KOPT-K1 (cell line): ENCODE results near the gene UBE2V1.
"Not testable (repeated sequence)": the region's sequence is repeated elsewhere in the genome, so short reads cannot be mapped to it uniquely, and the experiment has no call there.

Source experiments
- H3K27ac ChIP-seq: fragments of 200-600 bp; sonication (generic); 2 replicates; pipeline ENCODE4 v1.5.1; 2016; ENCODE audit warnings: antibody characterized with exemption, mild to moderate bottlenecking, low read depth, low read length; ENCODE audit not compliant: poor library complexity, severe bottlenecking
- H3K36me3 ChIP-seq: fragments of 200-600 bp; sonication (generic); 2 replicates; pipeline ENCODE4 v1.5.1; 2017; ENCODE audit warnings: antibody characterized with exemption, mild to moderate bottlenecking, low read length, moderate library complexity; ENCODE audit not compliant: insufficient read depth
- H3K9me3 ChIP-seq: fragments of 200-600 bp; sonication (generic); 2 replicates; pipeline ENCODE4 v1.5.1; 2017; ENCODE audit warnings: antibody characterized with exemption, low read length, mild to moderate bottlenecking; ENCODE audit not compliant: insufficient read depth, poor library complexity, severe bottlenecking

UBE2V1 gene

DNA sequence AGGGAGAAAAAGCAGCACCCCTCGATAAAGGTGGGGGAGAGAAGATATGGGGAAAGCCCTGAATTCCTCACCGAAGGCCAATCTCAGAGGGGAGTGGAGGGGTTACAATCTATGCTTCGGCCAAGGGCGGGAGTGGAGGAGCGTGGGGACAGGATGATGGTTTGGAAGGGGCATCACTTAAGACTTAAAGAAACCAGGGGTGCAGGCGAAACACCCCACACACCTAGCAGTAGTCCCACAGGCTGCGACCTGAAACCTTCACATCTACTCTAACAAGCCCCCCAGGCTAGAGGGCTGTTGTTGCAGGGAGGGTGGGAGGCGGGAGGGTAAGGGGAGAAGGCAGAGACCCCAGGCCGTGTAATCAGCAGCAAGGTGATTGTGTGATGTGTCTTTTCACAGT, 30.9 kb downstream of the UBE2V1 start:
- H3K9me3 ChIP-seq, H3K27ac ChIP-seq: not testable (repeated sequence)
- H3K36me3 ChIP-seq, result peaks cover 44% of the 10 kb centered on the region

DNA sequence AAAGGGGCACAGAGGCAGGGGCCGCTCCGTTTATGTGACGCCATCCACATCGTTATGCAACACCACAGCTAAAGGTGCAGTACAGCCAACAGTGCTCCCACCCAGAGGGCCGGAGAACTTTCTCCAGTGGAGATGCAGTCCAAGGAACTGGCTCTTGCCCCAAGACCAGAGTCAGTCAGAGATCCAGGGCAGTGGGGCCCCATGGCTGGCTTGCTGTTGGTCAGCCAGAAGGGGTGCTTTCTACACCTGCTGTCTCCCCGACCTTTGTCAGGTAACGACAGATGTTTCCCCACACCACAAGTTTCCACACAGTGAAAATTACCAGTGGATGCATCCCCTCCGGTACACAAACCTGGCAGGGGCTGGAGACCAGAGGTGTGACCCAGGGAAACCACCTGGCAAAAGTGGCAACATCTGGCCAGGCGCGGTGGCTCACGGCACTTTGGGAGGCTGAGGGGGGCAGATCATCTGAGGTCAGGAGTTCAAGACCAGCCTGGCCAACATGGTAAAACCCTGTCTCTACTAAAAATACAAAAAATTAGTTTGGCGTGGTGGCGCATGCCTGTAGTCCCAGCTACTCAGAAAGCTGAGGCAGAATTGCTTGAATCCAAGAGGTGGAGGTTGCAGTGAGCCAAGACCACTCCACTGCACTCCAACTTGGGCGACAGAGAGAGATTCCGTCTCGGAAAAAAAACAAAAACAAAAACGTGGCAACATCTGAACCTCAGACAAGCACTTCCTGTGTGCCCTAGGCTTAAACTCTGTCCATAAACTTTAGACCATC, 34.9 kb downstream of the UBE2V1 start:
- Histone ChIP-seq H3K36me3 (peaks cover 27% of the 10 kb centered on the region), H3K27ac (no peak overlapping the region), H3K9me3 (no peaks in the 10 kb centered on the region)

DNA sequence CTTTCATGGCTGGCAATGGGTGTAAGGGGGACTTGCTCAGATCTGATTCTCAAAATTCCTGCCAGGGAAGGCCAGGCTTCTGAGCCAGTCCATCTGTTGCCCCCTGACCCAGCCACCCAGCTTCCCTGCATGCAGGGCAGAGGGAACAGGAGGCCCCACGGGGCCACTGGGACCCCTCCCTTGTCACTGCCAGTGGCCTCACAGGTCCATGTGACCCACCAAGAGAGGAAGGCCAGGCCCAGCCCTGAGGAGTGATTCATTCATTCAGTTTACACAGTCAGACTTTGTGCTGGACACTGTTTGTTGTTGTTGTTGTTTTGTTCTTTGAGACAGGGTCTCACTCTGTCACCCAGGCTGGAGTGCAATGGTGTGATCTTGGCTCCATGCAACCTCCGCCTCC, 39.5 kb downstream of the UBE2V1 start:
- Histone ChIP-seq H3K27ac (no peak overlapping the region), H3K36me3 (no peaks in the 10 kb centered on the region), H3K9me3 (no peaks in the 10 kb centered on the region)

DNA sequence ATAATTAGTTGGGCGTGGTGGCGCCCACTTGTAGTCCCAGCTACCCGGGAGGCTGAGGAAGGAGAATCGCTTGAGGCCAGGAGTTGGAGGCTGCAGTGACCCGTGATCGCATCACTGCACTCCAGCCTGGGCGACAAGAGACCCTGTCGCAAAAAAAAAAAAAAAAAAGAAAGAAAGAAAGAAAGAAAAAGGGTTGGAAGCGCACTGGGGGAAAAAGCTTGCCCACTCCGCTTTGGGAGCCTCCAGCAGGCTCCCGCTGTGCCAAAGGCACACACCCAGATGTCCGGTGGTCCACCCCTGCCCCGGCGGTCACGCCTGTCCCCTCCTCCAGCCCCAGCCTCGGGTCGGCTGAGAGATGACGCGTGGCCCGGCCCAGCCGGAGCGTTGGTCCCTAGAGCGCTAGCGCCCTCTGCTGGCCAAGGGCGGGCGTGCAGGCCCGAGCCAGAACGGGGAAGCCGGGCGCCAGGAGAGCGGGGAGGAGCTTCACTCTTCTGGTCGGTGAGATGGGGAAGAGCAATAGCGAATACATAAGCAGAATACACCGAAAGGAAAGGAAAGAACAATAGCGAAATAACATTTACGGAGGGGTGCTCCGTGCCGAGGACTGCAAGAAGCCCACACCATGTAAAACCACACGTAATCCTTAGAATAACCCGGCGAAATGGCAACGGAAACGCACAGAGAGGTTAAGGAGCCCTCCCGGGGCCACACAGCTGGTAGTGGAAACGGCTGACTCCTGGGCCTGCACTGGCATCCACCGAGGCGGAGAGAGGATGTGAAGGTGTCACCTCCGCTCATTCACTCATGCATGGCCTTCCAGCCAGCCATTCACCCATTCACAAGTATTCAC, 41.7 kb downstream of the UBE2V1 start:
- H3K9me3 ChIP-seq, result no peaks in the 10 kb centered on the region
- H3K36me3 ChIP-seq, result no peaks in the 10 kb centered on the region
- no peak overlapping the region for H3K27ac ChIP-seq

DNA sequence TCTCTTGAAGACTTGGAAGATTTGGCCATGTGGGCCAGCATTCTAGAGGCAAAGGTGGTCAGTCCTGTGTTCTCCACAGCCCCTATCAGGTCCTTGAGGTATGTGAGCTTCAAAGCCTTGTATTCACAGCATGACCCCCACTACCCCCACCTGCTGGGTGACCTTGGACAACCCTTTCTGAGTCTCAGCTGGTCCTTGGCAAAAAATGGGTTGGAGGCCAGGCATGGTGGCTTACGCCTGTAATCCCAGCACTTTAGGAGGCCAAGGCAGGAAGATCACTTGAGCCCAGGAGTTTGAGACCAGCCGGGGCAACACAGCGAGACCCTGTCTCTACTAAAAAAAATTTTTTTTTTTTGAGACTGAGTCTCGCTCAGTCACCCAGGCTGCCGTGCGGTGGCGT, 42.6 kb downstream of the UBE2V1 start:
- H3K27ac ChIP-seq, result no peak overlapping the region
- no peaks in the 10 kb centered on the region for H3K9me3 ChIP-seq
- H3K36me3 ChIP-seq, result no peaks in the 10 kb centered on the region

DNA sequence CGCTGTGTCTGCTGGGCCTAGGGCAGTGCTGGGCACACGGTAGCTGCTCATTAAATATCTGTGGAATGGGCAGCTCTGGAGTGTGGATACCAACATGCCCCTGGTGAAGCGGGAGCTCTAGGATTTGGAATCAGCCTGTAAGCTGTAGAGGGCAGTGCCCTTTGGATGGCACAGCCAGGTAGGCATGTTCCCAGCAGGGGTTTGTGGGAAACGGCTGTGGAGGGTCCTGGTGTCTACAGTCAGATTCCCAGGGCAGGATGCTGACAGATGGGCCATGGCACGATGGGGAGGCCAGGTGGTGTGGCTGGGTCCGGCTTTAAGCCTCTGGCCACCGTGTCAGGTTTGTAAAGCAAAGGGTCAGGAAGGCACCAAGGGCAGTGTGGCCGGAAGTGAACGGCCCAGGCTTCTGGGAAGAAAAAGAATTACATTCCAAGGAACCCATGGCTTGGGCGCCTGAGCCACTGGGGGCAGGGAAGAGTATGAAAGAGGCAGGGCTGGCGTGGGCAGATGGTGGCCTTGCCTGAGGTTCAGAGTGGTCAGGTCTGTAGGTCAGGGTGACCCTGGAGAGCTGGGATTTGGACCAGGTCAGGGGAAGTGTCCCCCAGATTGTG, 44.8 kb downstream of the UBE2V1 start:
- no peaks in the 10 kb centered on the region for H3K9me3 ChIP-seq
- no peak overlapping the region for H3K27ac ChIP-seq
- H3K36me3 ChIP-seq, result no peaks in the 10 kb centered on the region

DNA sequence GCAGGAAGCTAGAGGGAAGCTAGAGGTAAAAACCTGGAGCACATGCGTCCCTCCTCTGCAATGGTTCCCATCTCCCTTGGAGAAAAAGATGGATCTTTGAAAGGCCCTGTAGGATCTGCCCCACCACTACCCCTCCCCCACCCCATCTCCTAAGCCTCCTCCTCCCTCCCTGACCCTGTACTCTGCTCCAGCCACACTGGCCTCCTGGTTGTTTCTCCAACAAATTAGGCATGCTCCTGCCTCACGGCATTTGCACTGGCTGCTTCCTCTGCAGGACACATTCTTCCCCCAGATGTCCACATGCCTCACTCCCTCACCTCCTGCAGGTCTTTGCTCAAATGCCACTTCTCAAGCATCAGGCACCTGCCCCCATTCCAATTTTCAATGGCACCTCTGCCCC, 45.5 kb downstream of the UBE2V1 start:
- H3K9me3 ChIP-seq, result no peaks in the 10 kb centered on the region
- H3K27ac ChIP-seq, result no peak overlapping the region
- no peaks in the 10 kb centered on the region for H3K36me3 ChIP-seq

DNA sequence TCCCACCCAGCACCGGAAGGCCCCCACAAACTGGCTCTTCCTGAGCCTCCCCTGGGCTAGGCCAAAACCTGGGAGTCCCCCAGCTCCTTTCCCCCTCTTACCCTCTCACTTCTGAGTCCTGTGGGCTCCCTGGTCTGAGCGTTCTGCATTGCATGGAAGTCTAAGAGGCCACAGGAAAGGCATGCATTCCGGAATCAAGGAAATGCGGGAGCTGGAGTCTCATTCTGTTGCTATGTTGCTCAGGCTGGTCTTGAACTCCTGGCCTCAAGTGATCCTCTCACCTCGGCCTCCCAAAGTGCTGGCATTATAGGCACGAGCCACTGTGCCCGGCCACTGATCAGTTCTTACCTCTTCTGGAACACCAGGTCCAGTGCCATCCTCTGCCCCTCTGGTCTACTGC, 45.9 kb downstream of the UBE2V1 start:
- Histone ChIP-seq H3K36me3 (no peaks in the 10 kb centered on the region), H3K9me3 (no peaks in the 10 kb centered on the region), H3K27ac (no peak overlapping the region)

DNA sequence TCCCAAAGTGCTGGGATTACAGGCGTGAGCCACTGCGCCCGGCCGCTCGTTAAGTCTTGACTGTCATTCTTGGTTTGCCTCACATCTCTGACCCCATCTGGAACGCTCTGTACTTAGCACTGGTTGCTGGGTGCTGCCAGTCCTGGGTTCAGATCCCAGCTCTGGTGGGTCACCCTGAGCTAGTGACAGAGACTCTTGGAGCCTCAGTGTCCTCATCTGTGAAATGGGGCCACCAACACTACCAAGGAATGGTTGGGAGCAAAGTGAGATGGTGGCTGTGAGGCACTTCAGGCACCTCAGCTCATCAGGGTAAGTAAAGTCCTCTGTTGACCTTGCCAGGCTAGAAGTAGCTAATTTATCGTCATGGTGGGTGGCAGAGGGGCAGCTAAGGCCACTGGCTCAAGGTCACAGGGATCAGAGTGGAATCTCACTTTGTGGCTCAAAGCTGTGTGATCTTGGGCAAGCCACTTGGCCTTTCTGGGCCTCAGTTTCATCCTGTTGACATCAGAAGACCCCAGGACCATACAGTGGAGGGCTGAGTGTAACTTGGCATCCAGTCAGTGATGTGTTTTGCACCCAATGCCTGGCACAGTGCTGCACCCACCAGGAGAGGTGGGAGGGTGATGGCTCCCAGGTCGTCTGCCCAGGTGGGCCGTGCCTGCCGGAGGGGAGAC, 46.7 kb downstream of the UBE2V1 start:
- no peaks in the 10 kb centered on the region for H3K36me3 ChIP-seq
- no peaks in the 10 kb centered on the region for H3K9me3 ChIP-seq
- no peak overlapping the region for H3K27ac ChIP-seq

DNA sequence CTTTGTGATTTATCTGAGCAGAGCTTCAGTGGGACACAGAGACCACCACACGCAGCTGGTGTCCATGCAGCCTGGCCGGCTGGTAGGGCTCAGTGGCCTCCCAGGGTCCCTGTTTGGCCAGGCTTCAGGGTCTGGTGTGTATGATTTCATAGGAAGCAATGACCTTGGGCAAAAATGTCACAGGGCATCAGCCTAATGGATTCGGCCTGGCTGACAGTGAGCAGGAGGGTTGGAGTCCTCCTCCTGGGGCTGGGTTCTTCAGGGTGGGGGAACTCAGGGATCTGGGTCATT, 47.7 kb downstream of the UBE2V1 start:
- H3K36me3 ChIP-seq, result no peaks in the 10 kb centered on the region
- no peak overlapping the region for H3K27ac ChIP-seq

DNA sequence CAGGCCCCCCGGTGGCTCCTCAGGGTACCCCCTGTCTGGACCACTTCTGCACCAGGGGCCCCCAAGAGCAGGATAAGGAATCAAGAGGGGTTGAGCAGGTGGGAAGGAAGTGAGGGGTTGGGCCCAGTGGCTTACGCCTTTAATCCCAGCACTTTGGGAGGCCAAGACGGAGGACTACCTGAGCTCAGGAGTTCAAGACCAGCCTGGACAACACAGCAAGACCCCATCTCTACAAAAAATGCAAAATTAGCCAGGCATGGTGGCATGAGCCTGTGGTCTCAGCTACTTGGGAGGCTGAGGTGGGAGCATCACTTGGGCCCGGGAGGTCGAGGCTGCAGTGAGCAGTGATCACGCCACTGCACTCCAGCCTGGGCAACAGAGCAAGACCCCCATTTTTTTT, 49.2 kb downstream of the UBE2V1 start:
- not testable (repeated sequence) for H3K36me3 ChIP-seq, H3K9me3 ChIP-seq, H3K27ac ChIP-seq

More for the DNA sequence above, 47.7 kb downstream of the UBE2V1 start:
- no peaks in the 10 kb centered on the region for H3K9me3 ChIP-seq

DNA sequence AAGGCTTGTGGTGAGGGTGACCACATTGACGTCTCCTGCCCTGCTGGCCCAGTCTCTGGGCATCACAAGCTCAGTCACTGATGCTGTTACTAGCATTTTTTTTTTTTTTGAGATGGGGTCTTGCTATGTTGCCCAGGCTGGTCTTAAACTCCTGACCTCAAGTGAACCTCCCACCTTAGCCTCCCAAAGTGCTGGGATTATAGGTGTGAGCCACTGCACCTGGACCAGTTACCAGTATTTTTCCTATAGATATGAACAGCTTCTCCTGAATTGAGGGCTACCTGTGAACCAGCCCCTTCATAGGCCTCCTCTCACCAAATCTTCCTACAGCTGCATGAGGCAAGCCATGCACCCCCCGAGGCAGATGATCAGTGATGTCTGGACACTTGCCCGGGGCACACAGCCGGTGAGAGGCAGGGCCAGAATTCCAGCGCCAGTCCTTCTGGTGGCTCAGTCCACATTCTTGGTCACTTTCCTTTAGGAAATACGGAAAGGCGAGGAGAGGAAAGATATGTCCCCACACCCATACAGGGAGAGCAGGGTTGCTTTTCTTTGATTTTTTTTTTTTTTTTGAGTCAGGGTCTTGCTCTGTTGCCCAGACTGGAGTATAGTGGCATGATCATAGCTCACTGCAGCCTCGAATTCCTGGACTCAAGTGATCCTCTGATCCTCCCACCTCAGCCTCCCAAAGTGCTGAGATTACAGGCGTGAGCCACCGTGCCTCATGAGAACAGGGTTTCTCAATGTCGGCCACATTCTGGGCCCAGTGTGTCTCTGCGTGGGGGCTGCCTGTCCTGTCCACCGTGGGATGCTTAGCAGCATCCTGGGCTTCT, 50.7 kb downstream of the UBE2V1 start:
- H3K36me3 ChIP-seq, result no peaks in the 10 kb centered on the region
- no peak overlapping the region for H3K27ac ChIP-seq
- H3K9me3 ChIP-seq, result no peaks in the 10 kb centered on the region

GRCh38 chr20:50061151-50062005, 51.6 kb downstream of the UBE2V1 start:
- Histone ChIP-seq H3K27ac (no peak overlapping the region), H3K9me3 (no peaks in the 10 kb centered on the region), H3K36me3 (no peaks in the 10 kb centered on the region)
